Endodermal cell (in vitro differentiated cells): ENCODE results near the gene GIMAP6. TPM values are rescaled to one million over a fixed set of nuclear protein-coding genes. Genes with fewer than 3 reads are reported as not detected.
"Not testable (repeated sequence)": the region's sequence is repeated elsewhere in the genome, so short reads cannot be mapped to it uniquely, and the experiment has no call there.

Experiments
- DNase-seq: peaks from one replicate; pipeline ENCODE4 v3.0.0-alpha.2; 2017
- H3K27ac ChIP-seq: 2 replicates; pipeline ENCODE4 v1.5.1; 2013; ENCODE audit warnings: mild to moderate bottlenecking, low read depth, low read length, moderate library complexity
- H3K27me3 ChIP-seq: 2 replicates; pipeline ENCODE4 v1.6.1; 2013; ENCODE audit warnings: mild to moderate bottlenecking, low read length, moderate library complexity; ENCODE audit not compliant: insufficient read depth, control insufficient read depth, poor library complexity, severe bottlenecking
- H3K36me3 ChIP-seq: 2 replicates; pipeline ENCODE4 v1.7.0; 2013; ENCODE audit warnings: mild to moderate bottlenecking, low read length, moderate library complexity; ENCODE audit not compliant: control insufficient read depth, insufficient read depth
- H3K4me1 ChIP-seq: one replicate; pipeline ENCODE4 v1.7.0; 2013; ENCODE audit warnings: low read length; ENCODE audit not compliant: control insufficient read depth, insufficient read depth
- H3K4me3 ChIP-seq: 2 replicates; pipeline ENCODE4 v1.5.1; 2013; ENCODE audit warnings: mild to moderate bottlenecking, low read length, moderate library complexity
- H3K9ac ChIP-seq: 2 replicates; pipeline ENCODE4 v1.6.1; 2013; ENCODE audit warnings: mild to moderate bottlenecking, low read length, moderate library complexity; ENCODE audit not compliant: poor library complexity, severe bottlenecking; ENCODE audit errors: extremely low read depth
- H3K9me3 ChIP-seq: 2 replicates; pipeline ENCODE4 v1.6.1; 2013; ENCODE audit warnings: mild to moderate bottlenecking, low read length, moderate library complexity; ENCODE audit not compliant: control insufficient read depth
- H3K27ac Mint-ChIP-seq: 2 replicates; pipeline ENCODE4 v1.8.0; 2020; ENCODE audit warnings: mixed read lengths
- H3K27me3 Mint-ChIP-seq: 2 replicates; pipeline ENCODE4 v1.8.0; 2021; ENCODE audit warnings: mild to moderate bottlenecking, mixed read lengths; ENCODE audit not compliant: insufficient read depth
- H3K36me3 Mint-ChIP-seq: 2 replicates; pipeline ENCODE4 v1.8.0; 2020; ENCODE audit warnings: low read depth, mixed read lengths
- H3K4me1 Mint-ChIP-seq: 2 replicates; pipeline ENCODE4 v1.8.0; 2020; ENCODE audit warnings: mixed read lengths
- H3K4me3 Mint-ChIP-seq: 2 replicates; pipeline ENCODE4 v1.8.0; 2020; ENCODE audit warnings: mild to moderate bottlenecking, moderate library complexity, mixed read lengths
- H3K9me3 Mint-ChIP-seq: 2 replicates; pipeline ENCODE4 v1.8.0; 2020; ENCODE audit warnings: mild to moderate bottlenecking, mixed read lengths
- WGBS, 2 experiments: methylation state at CpG; one replicate each; pipeline versions ENCODE4 v1.1.5 to v1.1.7; 2013; ENCODE audit warnings: missing lambda C conversion rate in 2 of 2, mixed read lengths in 1 of 2; ENCODE audit not compliant: insufficient coverage in 1 of 2, insufficient read length in 1 of 2; 5-methylcytosine and 5-hydroxymethylcytosine counted together
- total RNA-seq, 2 donors: library from RNA; stranded (reverse); fragmentation: NEBNext Ultra II Directional in 1 of 2; extraction: Animal tissue kit (Norgen Biotek cat#: 25700) in 1 of 2; gene quantifications; 2 replicates in 1 of 2; 3 replicates in 1 of 2; pipeline ENCODE4 v1.2.1, GENCODE V29; 2021
- TF ChIP-seq, protein P1 (sequence below): fragments of 200-600 bp; sonication (generic); conservative IDR thresholded peaks from 2 replicates; pipeline ENCODE4 v1.5.0; 2021; ENCODE audit warnings: antibody characterized with exemption, mild to moderate bottlenecking

The GIMAP6 gene
- total RNA-seq, 2 donors from 2014 or later = not detected

DNA sequence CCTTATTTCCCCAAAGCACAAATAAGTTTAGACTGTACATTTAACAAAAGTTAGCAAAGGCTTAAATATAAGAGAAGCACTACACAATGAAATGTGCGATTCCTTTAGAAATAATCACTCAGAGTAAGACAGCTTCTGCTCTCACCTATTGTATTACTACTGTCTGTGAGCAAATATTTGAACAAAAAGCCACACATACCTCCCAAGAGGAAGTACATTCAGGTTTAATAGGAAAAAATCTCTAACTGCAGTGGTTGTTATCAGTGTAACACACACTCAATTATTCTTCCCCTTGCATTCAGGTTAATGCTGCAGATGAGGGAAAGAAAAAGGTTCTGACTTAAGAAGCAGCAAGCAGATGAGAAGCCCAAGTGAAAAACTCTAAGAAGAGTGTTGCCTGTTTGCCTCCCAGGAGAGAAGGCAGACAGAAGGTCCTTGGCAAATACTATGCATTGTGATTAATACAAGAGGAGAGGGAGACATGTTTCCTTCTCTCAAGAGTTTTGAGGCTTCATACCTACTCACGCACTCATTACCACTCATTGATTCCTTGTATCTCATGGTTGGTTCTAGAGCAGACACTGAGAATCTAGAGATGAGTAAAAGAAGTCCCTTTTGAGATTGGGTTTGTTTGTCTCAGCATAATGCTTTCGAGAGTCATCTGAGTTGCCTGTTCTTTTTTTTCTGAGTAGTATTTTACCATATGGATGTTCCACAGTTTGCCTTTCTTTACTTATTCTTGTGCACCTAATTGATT, 51.4 kb downstream of the GIMAP6 start:
- no peak overlapping the region for H3K4me3 Mint-ChIP-seq
- Histone ChIP-seq H3K4me1 (no peaks in the 10 kb centered on the region), H3K9me3 (peaks cover 27% of the 10 kb centered on the region), H3K36me3 (no peaks in the 10 kb centered on the region), H3K9ac (no peak overlapping the region), H3K4me3 (no peak overlapping the region), H3K27ac (no peak overlapping the region), H3K27me3 (peaks cover 17% of the 10 kb centered on the region)
- H3K4me1 Mint-ChIP-seq = no peaks in the 10 kb centered on the region
- H3K27me3 Mint-ChIP-seq = peaks cover 14% of the 10 kb centered on the region
- H3K9me3 Mint-ChIP-seq = peaks cover 52% of the 10 kb centered on the region
- H3K36me3 Mint-ChIP-seq = no peaks in the 10 kb centered on the region
- WGBS, 2 experiments = 79 to 89% methylated on average over 2 to 3 of the region's 3 CpGs
- DNase-seq = no peak
- TF ChIP-seq, protein P1, sequence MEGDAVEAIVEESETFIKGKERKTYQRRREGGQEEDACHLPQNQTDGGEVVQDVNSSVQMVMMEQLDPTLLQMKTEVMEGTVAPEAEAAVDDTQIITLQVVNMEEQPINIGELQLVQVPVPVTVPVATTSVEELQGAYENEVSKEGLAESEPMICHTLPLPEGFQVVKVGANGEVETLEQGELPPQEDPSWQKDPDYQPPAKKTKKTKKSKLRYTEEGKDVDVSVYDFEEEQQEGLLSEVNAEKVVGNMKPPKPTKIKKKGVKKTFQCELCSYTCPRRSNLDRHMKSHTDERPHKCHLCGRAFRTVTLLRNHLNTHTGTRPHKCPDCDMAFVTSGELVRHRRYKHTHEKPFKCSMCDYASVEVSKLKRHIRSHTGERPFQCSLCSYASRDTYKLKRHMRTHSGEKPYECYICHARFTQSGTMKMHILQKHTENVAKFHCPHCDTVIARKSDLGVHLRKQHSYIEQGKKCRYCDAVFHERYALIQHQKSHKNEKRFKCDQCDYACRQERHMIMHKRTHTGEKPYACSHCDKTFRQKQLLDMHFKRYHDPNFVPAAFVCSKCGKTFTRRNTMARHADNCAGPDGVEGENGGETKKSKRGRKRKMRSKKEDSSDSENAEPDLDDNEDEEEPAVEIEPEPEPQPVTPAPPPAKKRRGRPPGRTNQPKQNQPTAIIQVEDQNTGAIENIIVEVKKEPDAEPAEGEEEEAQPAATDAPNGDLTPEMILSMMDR = no peak
- no peak overlapping the region for H3K27ac Mint-ChIP-seq

DNA sequence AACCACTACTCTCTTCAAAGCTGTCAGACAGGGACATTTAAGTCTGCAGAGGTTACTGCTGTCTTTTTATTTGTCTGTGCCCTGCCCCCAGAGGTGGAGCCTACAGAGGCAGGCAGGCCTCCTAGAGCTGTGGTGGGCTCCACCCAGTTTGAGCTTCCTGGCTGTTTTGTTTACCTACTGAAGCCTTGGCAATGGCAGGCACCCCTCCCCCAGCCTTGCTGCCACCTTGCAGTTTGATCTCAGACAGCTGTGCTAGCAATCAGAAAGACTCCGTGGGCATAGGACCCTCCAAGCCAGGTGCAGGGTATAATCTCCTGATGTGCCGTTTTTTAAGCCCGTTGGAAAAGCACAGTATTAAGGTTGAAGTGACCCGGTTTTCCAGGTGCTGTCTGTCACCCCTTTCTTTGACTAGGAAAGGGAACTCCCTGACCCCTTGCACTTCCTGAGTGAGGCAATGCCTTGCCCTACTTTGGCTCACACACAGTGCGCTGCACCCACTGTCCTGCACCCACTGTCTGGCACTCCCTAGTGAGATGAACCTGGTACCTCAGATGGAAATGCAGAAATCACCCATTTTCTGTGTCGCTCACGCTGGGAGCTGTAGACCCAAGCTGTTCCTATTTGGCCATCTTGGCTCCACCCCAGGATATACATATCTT, 52.1 kb downstream of the GIMAP6 start:
- H3K9me3 ChIP-seq = peaks cover 27% of the 10 kb centered on the region
- not testable (repeated sequence) for H3K4me3 Mint-ChIP-seq, H3K4me1 ChIP-seq, H3K27me3 ChIP-seq, H3K27ac Mint-ChIP-seq, H3K36me3 ChIP-seq, H3K4me1 Mint-ChIP-seq, DNase-seq, H3K4me3 ChIP-seq, H3K36me3 Mint-ChIP-seq, H3K27ac ChIP-seq, H3K9ac ChIP-seq, H3K27me3 Mint-ChIP-seq
- 92 to 93% methylated on average over 4 to 7 of the region's 7 CpGs for WGBS, 2 experiments
- H3K9me3 Mint-ChIP-seq = peaks cover 52% of the 10 kb centered on the region

Other genes starting within 250 kb of the GIMAP6 start
- gene GIMAP8, start 181.8 kb downstream of the GIMAP6 start, total RNA-seq = not detected
- gene GIMAP7, start 117.5 kb downstream of the GIMAP6 start, total RNA-seq = not detected
- under 1 TPM in 1 of 2 donors, not detected in 1; 0.33 TPM for gene GIMAP4, start 65.0 kb downstream of the GIMAP6 start, total RNA-seq
- not detected for gene GIMAP2, start 53.3 kb upstream of the GIMAP6 start, total RNA-seq
- not detected for gene GIMAP1, start 84.2 kb upstream of the GIMAP6 start, total RNA-seq
- gene GIMAP5, start 105.0 kb upstream of the GIMAP6 start, total RNA-seq = not detected
- under 1 TPM; 0.31 to 0.35 TPM for gene TMEM176B, start 168.0 kb upstream of the GIMAP6 start, total RNA-seq
- gene TMEM176A, start 168.4 kb upstream of the GIMAP6 start, total RNA-seq = not detected
- not detected for gene AOC1, start 220.1 kb upstream of the GIMAP6 start, total RNA-seq